Measurements from ENCODE around the gene ACP1.
A peak's percentile ranks its signal among the peaks of the same experiment; 100 is the strongest.

The ACP1 gene

GRCh38 chr2:256094-256493 is 8.7 kb upstream of the ACP1 start:
- no peak for DNase-seq

GRCh38 chr2:257429-257828 is 7.3 kb upstream of the ACP1 start:
- DNase-seq, result no peak

GRCh38 chr2:257842-258241 is 6.9 kb upstream of the ACP1 start:
- DNase-seq, result no peak

- DNase-seq, result no peak
These were observed 5.8 kb upstream of the ACP1 start for GRCh38 chr2:258933-259332.

- no peak for DNase-seq
These were observed 4.9 kb upstream of the ACP1 start for GRCh38 chr2:259789-260331.

- DNase-seq, result no peak
These were observed 4.1 kb upstream of the ACP1 start for GRCh38 chr2:260507-261161.

GRCh38 chr2:262117-262516 is 2.6 kb upstream of the ACP1 start:
- no peak for DNase-seq

- DNase-seq, result no peak
These were observed 1.6 kb upstream of the ACP1 start for GRCh38 chr2:263022-263738.

GRCh38 chr2:263774-264492 is 814 bp upstream of the ACP1 start, which contains the start of gene SH3YL1:
Gene SH3YL1, minus strand, starts transcription at chr2:264032. Its CDS starts 48 bp downstream, at chr2:263984.
- DNase-seq, result peak; percentile 42

GRCh38 chr2:268323-268722 is 3.6 kb downstream of the ACP1 start:
- DNase-seq, result no peak

GRCh38 chr2:269356-270030 is 4.7 kb downstream of the ACP1 start:
- no peak for DNase-seq

- DNase-seq, result no peak
These were observed 6.1 kb downstream of the ACP1 start for GRCh38 chr2:270861-271260.

- no peak for DNase-seq
These were observed 7.2 kb downstream of the ACP1 start for GRCh38 chr2:271917-272316.

GRCh38 chr2:273333-273732 is 8.6 kb downstream of the ACP1 start:
- no peak for DNase-seq

- DNase-seq, result no peak
These were observed 9.8 kb downstream of the ACP1 start for GRCh38 chr2:274503-274902.

- DNase-seq, result no peak
These were observed 10.7 kb downstream of the ACP1 start for GRCh38 chr2:275466-275865.

- no peak for DNase-seq
These were observed 13.7 kb downstream of the ACP1 start for GRCh38 chr2:278312-278926.

- no peak for DNase-seq
These were observed 14.2 kb downstream of the ACP1 start for GRCh38 chr2:278927-279320.

- DNase-seq, result no peak
These were observed 14.6 kb downstream of the ACP1 start for GRCh38 chr2:279366-279765.

GRCh38 chr2:279956-280649 is 15.4 kb downstream of the ACP1 start:
- DNase-seq, result no peak

GRCh38 chr2:280650-281110 is 15.9 kb downstream of the ACP1 start:
- no peak for DNase-seq

GRCh38 chr2:281381-281780 is 16.6 kb downstream of the ACP1 start:
- no peak for DNase-seq

Data from stimulated activated CD4-positive, alpha-beta T cell treated with anti-CD3 and anti-CD28 coated beads, Interleukin-12 subunit alpha, Interleukin-12 subunit beta, amount 100 ng/mL, for 4 hours (primary cell).